ENCODE data around the gene RTP5. TPM values are rescaled to one million over a fixed set of nuclear protein-coding genes. Genes with fewer than 3 reads are reported as not detected.

The RTP5 gene
- total and polyA plus RNA-seq, 2 donors (not counting 1 experiment from before 2014, with no cell fraction given) = not detected

GRCh38 chr2:241884951-241885290, 15.4 kb downstream of the RTP5 start:
- H3K36me3 ChIP-seq (ENCODE audit: control insufficient read depth, insufficient read depth, low read length) = no peaks in the 10 kb centered on the region
- no peak for DNase-seq (ENCODE audit: low read depth in 2 of 2)

GRCh38 chr2:241885291-241885945, 15.9 kb downstream of the RTP5 start:
- TF ChIP-seq EZH2 (IDR thresholded peaks at IDR 0.05; ENCODE audit: low read length, missing control alignments) = no peak
- no peak for TF ChIP-seq CTCF (conservative IDR thresholded peaks at IDR 0.05 in 1 of 2, IDR thresholded peaks at IDR 0.05 in 1 of 2; ENCODE audit: low read depth in 1 of 2, low read length in 2 of 2)
- H3K27me3 ChIP-seq (ENCODE audit: control insufficient read depth, insufficient read depth, low read length) = no peaks in the 10 kb centered on the region

More at GRCh38 chr2:241884951-241885290, 15.4 kb downstream of the RTP5 start:
- no peak overlapping the region for H2AFZ ChIP-seq (ENCODE audit: low read length)
- no peaks in the 10 kb centered on the region for H3K79me2 ChIP-seq (ENCODE audit: control insufficient read depth, insufficient read depth, low read length)
- H3K4me3 ChIP-seq (replicated peaks in 1 of 4; ENCODE audit: control extremely low read depth in 1 of 4, insufficient read depth in 1 of 4, low read depth in 3 of 4, low read length in 4 of 4) = no peak overlapping the region
- H3K9me3 ChIP-seq (ENCODE audit: control insufficient read depth, insufficient read depth, low read depth, low read length) = no peaks in the 10 kb centered on the region
- H3K4me1 ChIP-seq (ENCODE audit: control insufficient read depth, extremely low read depth, insufficient read depth, low read length) = peaks cover 13% of the 10 kb centered on the region
- no peaks in the 10 kb centered on the region for H4K20me1 ChIP-seq (ENCODE audit: control insufficient read depth, extremely low read depth, insufficient read depth, low read length)
- no peak overlapping the region for H3K9ac ChIP-seq (ENCODE audit: insufficient read depth, low read length)
- no peaks in the 10 kb centered on the region for H3K27me3 ChIP-seq (ENCODE audit: control insufficient read depth, insufficient read depth, low read length)
- no peak overlapping the region for H3K4me2 ChIP-seq (ENCODE audit: extremely low read depth, insufficient read depth, low read length)
- no peak for TF ChIP-seq EZH2 (IDR thresholded peaks at IDR 0.05; ENCODE audit: low read length, missing control alignments)
- H3K27ac ChIP-seq (ENCODE audit: insufficient read depth, low read length) = no peak overlapping the region

GRCh38 chr2:241885946-241886643, 16.6 kb downstream of the RTP5 start:
- Histone ChIP-seq H3K9me3 (ENCODE audit: control insufficient read depth, insufficient read depth, low read depth, low read length) (no peaks in the 10 kb centered on the region), H3K9ac (ENCODE audit: insufficient read depth, low read length) (no peak overlapping the region), H3K4me1 (ENCODE audit: control insufficient read depth, extremely low read depth, insufficient read depth, low read length) (peaks cover 10% of the 10 kb centered on the region), H3K4me2 (ENCODE audit: extremely low read depth, insufficient read depth, low read length) (no peak overlapping the region), H3K27me3 (ENCODE audit: control insufficient read depth, insufficient read depth, low read length) (no peaks in the 10 kb centered on the region), H3K27ac (ENCODE audit: insufficient read depth, low read length) (no peak overlapping the region), H4K20me1 (ENCODE audit: control insufficient read depth, extremely low read depth, insufficient read depth, low read length) (no peaks in the 10 kb centered on the region), H3K36me3 (ENCODE audit: control insufficient read depth, insufficient read depth, low read length) (no peaks in the 10 kb centered on the region), H2AFZ (ENCODE audit: low read length) (no peak overlapping the region), H3K79me2 (ENCODE audit: control insufficient read depth, insufficient read depth, low read length) (no peaks in the 10 kb centered on the region), H3K4me3 (replicated peaks in 1 of 4; ENCODE audit: control extremely low read depth in 1 of 4, insufficient read depth in 1 of 4, low read depth in 3 of 4, low read length in 4 of 4) (no peak overlapping the region)
- no peak for DNase-seq (ENCODE audit: low read depth in 2 of 2)
- no peak for TF ChIP-seq EZH2 (IDR thresholded peaks at IDR 0.05; ENCODE audit: low read length, missing control alignments)

More at GRCh38 chr2:241885291-241885945, 15.9 kb downstream of the RTP5 start:
- no peaks in the 10 kb centered on the region for H4K20me1 ChIP-seq (ENCODE audit: control insufficient read depth, extremely low read depth, insufficient read depth, low read length)
- no peak overlapping the region for H3K4me2 ChIP-seq (ENCODE audit: extremely low read depth, insufficient read depth, low read length)
- no peak overlapping the region for H3K27ac ChIP-seq (ENCODE audit: insufficient read depth, low read length)
- no peak overlapping the region for H3K4me3 ChIP-seq (replicated peaks in 1 of 4; ENCODE audit: control extremely low read depth in 1 of 4, insufficient read depth in 1 of 4, low read depth in 3 of 4, low read length in 4 of 4)
- H3K79me2 ChIP-seq (ENCODE audit: control insufficient read depth, insufficient read depth, low read length) = no peaks in the 10 kb centered on the region
- DNase-seq (ENCODE audit: low read depth in 2 of 2) = no peak
- no peaks in the 10 kb centered on the region for H3K36me3 ChIP-seq (ENCODE audit: control insufficient read depth, insufficient read depth, low read length)
- H3K9ac ChIP-seq (ENCODE audit: insufficient read depth, low read length) = no peak overlapping the region
- H3K4me1 ChIP-seq (ENCODE audit: control insufficient read depth, extremely low read depth, insufficient read depth, low read length) = peaks cover 13% of the 10 kb centered on the region
- H2AFZ ChIP-seq (ENCODE audit: low read length) = no peak overlapping the region
- no peaks in the 10 kb centered on the region for H3K9me3 ChIP-seq (ENCODE audit: control insufficient read depth, insufficient read depth, low read depth, low read length)

Measured in fibroblast of lung (primary cell).